Gastroesophageal sphincter (tissue), 4 donors: ENCODE results near the gene CYB561A3. TPM values are rescaled to one million over a fixed set of nuclear protein-coding genes. Genes with fewer than 3 reads are reported as not detected.

ENCODE experiments used
- ATAC-seq: fragments of 150-250 bp; one replicate; pipeline ENCODE4 v1.9.1; 2016; ENCODE audit warnings: mild to moderate bottlenecking, moderate library complexity
- H3K27ac ChIP-seq, 4 donors: fragments of 200-600 bp; sonication (generic) in 3 of 4; 1 replicate in 3 of 4; 2 replicates in 1 of 4; pipeline ENCODE4 v1.5.1; 2016 to 2019
- H3K27me3 ChIP-seq: fragments of 200-600 bp; sonication (generic); one replicate; pipeline ENCODE4 v1.5.1; 2019
- H3K36me3 ChIP-seq, 2 donors: fragments of 200-600 bp; sonication (generic); one replicate each; pipeline ENCODE4 v1.5.1; 2019; ENCODE audit warnings: control low read depth in 1 of 2
- H3K4me1 ChIP-seq, 3 donors: fragments of 200-600 bp; sonication (generic); 1 replicate in 2 of 3; 2 replicates in 1 of 3; pipeline ENCODE4 v1.5.1; 2016 to 2019; ENCODE audit warnings: control low read depth in 2 of 3
- H3K4me3 ChIP-seq, 2 donors: fragments of 200-600 bp; sonication (generic); one replicate each; pipeline ENCODE4 v1.5.1; 2019; ENCODE audit warnings: mild to moderate bottlenecking in 1 of 2, moderate library complexity in 1 of 2
- H3K9me3 ChIP-seq, 3 donors: fragments of 200-600 bp; sonication (generic); one replicate each; pipeline ENCODE4 v1.5.1; 2017 to 2019; ENCODE audit warnings: control low read depth in 2 of 3
- CTCF ChIP-seq, 4 experiments: fragments of 200-600 bp in 2 of 4; fragments of 450-650 bp in 2 of 4; sonication (generic) in 1 of 4; IDR thresholded peaks; one replicate each; pipeline ENCODE4 v1.5.1; 2017 to 2019; ENCODE audit warnings: antibody characterized with exemption in 4 of 4, mild to moderate bottlenecking in 2 of 4, moderate library complexity in 2 of 4
- EP300 ChIP-seq: sonication (generic); formaldehyde crosslinking; IDR thresholded peaks from one replicate; pipeline ENCODE4 v1.6.1; 2017; ENCODE audit warnings: antibody characterized with exemption, mild to moderate bottlenecking
- POLR2A ChIP-seq, 2 donors: fragments of 450-650 bp; IDR thresholded peaks; one replicate each; pipeline ENCODE4 v1.6.1; 2017; ENCODE audit warnings: antibody characterized with exemption in 2 of 2, mild to moderate bottlenecking in 2 of 2, moderate library complexity in 1 of 2
- POLR2AphosphoS5 ChIP-seq: sonication (generic); formaldehyde crosslinking; IDR thresholded peaks from one replicate; pipeline ENCODE4 v1.6.1; 2017; ENCODE audit warnings: antibody characterized with exemption
- WGBS, 2 donors: methylation state at CpG; one replicate each; pipeline ENCODE4 v1.1.5; 2018; ENCODE audit warnings: low coverage in 1 of 2; 5-methylcytosine and 5-hydroxymethylcytosine counted together
- total RNA-seq, 4 donors: library from RNA; depleted of rRNA; stranded (reverse); fragments of >200 nt; gene quantifications; one replicate each; pipeline ENCODE4 v1.1.0, GENCODE V29; 2016

CYB561A3 gene
- total RNA-seq, 4 donors from 2014 or later = 23.3 to 44.0 (median 33.4) TPM

DNA sequence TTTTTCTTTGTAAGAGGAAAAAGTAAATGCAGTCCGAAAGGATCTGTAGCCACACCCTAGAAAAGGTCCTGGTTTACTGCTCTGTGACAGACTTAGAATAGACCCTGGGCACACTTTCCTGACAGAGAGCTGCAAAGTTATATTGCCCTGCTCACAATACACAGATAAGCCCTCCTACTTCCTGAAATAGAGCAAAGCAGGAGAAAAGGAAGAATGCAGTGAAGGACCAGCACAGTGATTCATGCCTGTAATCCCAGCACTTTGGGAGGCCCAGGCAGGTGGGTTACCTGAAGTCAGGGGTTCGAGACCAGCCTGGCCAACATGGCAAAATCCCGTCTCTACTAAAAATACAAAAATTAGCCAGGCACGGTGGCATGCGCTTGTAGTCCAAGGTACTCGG, 2.2 kb downstream of the CYB561A3 start:
- H3K27me3 ChIP-seq = no peaks in the 10 kb centered on the region
- TF ChIP-seq POLR2A (IDR thresholded peaks at IDR 0.05) (no peak), POLR2AphosphoS5 (no peak), CTCF (IDR thresholded peaks at IDR 0.05) (no peak), EP300 (no peak)
- ATAC-seq = no peak
- peaks cover 0 to 31% of the 10 kb centered on the region in 2 donors for H3K36me3 ChIP-seq
- WGBS, 2 donors = 64 to 92% methylated on average over 2 to 4 of the region's 6 CpGs
- H3K9me3 ChIP-seq = no peaks in the 10 kb centered on the region
- peaks cover 0 to 50% (median 9%) of the 10 kb centered on the region in 3 donors for H3K4me1 ChIP-seq
- no peak overlapping the region for H3K27ac ChIP-seq
- no peak overlapping the region for H3K4me3 ChIP-seq

DNA sequence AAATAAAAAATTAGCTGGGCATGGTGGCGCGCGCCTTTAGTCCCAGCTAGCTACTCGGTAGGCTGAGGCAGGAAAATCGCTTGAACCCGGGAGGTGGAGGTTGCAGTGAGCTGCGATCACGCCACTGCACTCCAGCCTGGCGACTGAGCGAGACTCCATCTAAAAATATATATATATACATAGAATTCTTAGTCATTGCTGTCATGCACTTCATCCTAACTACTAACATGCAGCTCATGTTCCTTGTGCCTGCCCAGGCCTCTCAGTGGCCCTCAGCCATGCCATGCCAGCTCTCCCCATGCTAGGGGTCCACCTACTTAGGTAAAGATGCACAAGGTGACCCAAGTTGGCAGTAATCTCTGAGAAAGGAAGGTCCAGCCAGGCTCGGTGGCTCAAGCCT, 3.1 kb downstream of the CYB561A3 start:
- WGBS, 2 donors = 92 to 96% methylated on average over 5 to 10 of the region's 11 CpGs
- no peaks in the 10 kb centered on the region for H3K9me3 ChIP-seq
- no peak overlapping the region for H3K27ac ChIP-seq
- TF ChIP-seq POLR2A (IDR thresholded peaks at IDR 0.05) = no peak
- no peak for TF ChIP-seq CTCF (IDR thresholded peaks at IDR 0.05)
- no peak for TF ChIP-seq POLR2AphosphoS5
- TF ChIP-seq EP300 = no peak
- H3K36me3 ChIP-seq = peaks cover 0 to 32% of the 10 kb centered on the region in 2 donors
- no peaks in the 10 kb centered on the region for H3K27me3 ChIP-seq
- H3K4me3 ChIP-seq = no peak overlapping the region
- ATAC-seq = no peak
- peaks cover 0 to 44% (median 9%) of the 10 kb centered on the region in 3 donors for H3K4me1 ChIP-seq

DNA sequence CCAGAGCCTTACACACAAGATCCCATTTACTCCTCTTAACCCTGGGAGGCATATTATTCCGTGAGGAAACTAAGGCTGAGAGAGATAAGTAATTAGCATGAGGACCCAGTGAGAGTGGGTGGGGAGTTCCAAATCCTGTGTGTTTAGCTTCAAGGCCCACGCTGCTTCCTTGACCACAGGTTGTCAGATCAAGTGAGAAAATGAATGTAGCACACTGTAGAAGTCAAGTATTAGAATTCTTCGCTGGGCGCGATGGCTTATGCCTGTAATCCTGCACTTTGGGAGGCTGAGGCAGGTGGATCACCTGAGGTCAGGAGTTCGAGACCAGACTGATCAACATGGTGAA, 3.8 kb downstream of the CYB561A3 start:
- H3K27ac ChIP-seq = no peak overlapping the region
- peaks cover 0 to 37% (median 2%) of the 10 kb centered on the region in 3 donors for H3K4me1 ChIP-seq
- no peaks in the 10 kb centered on the region for H3K9me3 ChIP-seq
- H3K27me3 ChIP-seq = no peaks in the 10 kb centered on the region
- peaks cover 0 to 39% of the 10 kb centered on the region in 2 donors for H3K36me3 ChIP-seq
- 86 to 100% methylated on average over 1 to 2 of the region's 6 CpGs for WGBS, 2 donors
- ATAC-seq = no peak
- TF ChIP-seq POLR2A (IDR thresholded peaks at IDR 0.05) (no peak), CTCF (IDR thresholded peaks at IDR 0.05) (no peak), EP300 (no peak), POLR2AphosphoS5 (no peak)
- H3K4me3 ChIP-seq = no peak overlapping the region

GRCh38 chr11:61357233-61357893, 4.3 kb downstream of the CYB561A3 start:
- Histone ChIP-seq H3K36me3 (peaks cover 0 to 44% of the 10 kb centered on the region in 2 donors), H3K9me3 (no peaks in the 10 kb centered on the region), H3K4me1 (peaks cover 0 to 32% (median 2%) of the 10 kb centered on the region in 3 donors), H3K27me3 (no peaks in the 10 kb centered on the region), H3K27ac (no peak overlapping the region), H3K4me3 (no peak overlapping the region)
- no peak for ATAC-seq
- WGBS, 2 donors = 84 to 100% methylated on average over 5 of the region's 9 CpGs
- no peak for TF ChIP-seq POLR2A (IDR thresholded peaks at IDR 0.05)
- TF ChIP-seq POLR2AphosphoS5 = no peak

- ATAC-seq = no peak
- Histone ChIP-seq H3K4me3 (no peak overlapping the region), H3K9me3 (no peaks in the 10 kb centered on the region), H3K27me3 (no peaks in the 10 kb centered on the region), H3K27ac (no peak overlapping the region), H3K36me3 (peaks cover 0 to 51% of the 10 kb centered on the region in 2 donors), H3K4me1 (peaks cover 0 to 32% (median 2%) of the 10 kb centered on the region in 3 donors)
- TF ChIP-seq EP300 (no peak), POLR2A (IDR thresholded peaks at IDR 0.05) (no peak), POLR2AphosphoS5 (no peak), CTCF (IDR thresholded peaks at IDR 0.05) (no peak)
- WGBS, 2 donors = 95% methylated on average over 3 of the region's 4 CpGs; no CpG with 5 or more reads in 1 of the 2 donors
These were observed 5.0 kb downstream of the CYB561A3 start for GRCh38 chr11:61356706-61357105.
